Stimulated activated CD4-positive, alpha-beta T cell treated with anti-CD3 and anti-CD28 coated beads, Interleukin-1b, Interleukin-23, amount 100 ng/mL, for 24 hours (primary cell): ENCODE measurements around the gene ATF7IP.

Source experiments
- DNase-seq, 4 experiments: peaks; one replicate each; pipeline ENCODE4 v3.0.0-alpha.2; 2020; ENCODE audit warnings: low read depth in 4 of 4, low spot score in 1 of 4

ATF7IP gene

DNA sequence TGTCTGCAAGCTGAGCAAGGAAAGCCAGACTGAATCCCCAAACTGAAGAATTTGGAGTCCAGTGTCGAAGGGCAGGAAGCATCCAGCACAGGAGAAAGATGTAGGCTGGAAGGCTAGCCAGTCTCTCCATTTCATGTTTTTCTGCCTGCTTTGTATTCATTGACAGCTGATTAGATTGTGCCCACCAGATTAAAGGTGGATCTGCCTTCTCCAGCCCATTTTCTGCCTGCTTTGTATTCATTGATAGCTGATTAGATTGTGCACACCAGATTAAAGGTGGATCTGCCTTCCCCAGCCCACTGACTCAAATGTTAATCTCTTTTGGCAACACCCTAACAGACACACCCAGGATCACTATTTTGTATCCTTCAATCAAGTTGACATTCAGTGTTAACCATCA lies 116.9 kb downstream of the ATF7IP start:
- no peak for DNase-seq

GRCh38 chr12:14482886-14483285 lies 117.4 kb downstream of the ATF7IP start:
- DNase-seq, result no peak

- no peak for DNase-seq
Measured at GRCh38 chr12:14495326-14495725, 129.8 kb downstream of the ATF7IP start.

DNA sequence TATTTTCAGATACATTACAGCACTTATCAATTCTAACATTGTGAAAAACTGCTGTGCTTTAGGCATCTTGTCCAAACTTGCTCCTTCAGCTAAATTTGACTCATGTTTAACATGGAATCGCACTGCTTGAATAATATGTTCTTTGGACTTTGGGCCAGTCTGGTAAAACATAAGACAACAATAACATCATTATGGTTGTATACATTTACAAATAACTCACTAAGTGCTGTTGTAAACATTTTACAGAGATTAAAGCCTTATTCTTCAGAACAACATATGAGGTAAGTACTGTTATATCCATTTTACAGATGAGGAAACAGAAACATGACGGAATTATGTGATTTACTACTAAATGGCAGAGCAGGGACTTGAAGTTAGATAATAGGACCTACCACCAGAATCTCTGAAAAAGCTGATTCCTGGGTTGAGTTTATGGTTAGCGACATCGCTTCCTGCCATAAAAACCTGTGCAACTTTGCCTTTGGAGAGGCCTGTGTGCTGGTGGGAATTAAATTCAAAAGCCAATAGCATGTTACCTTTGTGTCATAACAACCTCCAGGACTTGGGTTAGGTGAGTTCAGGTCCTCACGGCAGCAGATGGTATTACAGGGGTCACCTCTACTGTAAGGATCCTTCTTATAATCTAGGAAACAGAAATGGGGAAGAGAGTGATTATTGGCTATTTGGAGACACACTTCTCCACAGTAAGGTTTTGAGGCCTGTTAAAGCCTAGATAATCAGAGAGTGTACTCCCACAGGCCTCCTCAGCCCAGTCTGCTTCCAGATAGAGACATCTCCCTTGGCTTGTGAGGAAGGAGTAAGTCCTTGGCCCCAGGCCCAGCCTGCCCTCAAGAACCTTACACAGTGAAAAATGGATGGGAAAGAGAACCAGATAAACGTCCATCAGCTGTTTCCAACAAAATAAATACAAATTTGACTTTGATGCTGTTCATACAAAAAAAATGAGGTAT lies 140.4 kb downstream of the ATF7IP start:
- no peak for DNase-seq

DNA sequence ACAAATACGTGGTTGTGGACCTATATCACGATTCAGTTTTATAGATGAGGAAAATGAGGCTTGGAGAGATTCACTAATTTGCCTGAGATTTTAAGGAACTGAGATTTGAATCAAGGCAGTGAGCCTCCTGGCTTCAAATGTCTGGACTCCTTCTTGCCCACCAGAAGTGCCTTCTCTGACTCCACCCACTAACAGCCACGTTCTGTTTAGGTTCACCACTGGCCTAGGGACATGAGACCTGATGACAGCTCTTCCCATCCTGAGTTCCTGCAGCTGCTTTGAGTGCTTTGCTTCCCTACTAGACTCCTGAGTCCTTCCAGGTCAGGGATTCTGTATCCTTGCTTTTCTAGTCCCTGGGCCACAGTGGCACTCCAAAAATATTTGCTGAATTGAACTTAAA lies 145.1 kb downstream of the ATF7IP start:
- no peak for DNase-seq

GRCh38 chr12:14514154-14514842 lies 148.8 kb downstream of the ATF7IP start:
- DNase-seq, result no peak

DNA sequence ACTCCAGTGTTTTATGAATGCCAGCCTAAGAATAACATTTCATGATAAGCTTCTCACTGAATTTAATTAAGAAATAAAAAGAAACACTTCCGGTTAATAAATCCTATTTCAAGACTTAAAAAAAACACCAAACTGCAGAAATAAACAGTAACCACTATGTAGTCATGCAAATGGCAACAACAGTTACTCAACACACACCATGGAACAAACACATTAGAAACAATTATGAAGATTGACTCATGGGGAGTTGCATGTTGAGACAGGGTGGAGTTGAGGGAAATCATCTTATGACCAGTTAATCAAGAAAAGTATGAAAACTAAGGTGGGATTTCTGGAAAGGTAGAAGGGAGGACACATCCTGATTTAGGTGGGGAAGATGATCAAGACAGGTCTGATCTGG lies 149.5 kb downstream of the ATF7IP start:
- no peak for DNase-seq

- DNase-seq, result no peak
Measured at GRCh38 chr12:14521822-14522221, 156.3 kb downstream of the ATF7IP start.

DNA sequence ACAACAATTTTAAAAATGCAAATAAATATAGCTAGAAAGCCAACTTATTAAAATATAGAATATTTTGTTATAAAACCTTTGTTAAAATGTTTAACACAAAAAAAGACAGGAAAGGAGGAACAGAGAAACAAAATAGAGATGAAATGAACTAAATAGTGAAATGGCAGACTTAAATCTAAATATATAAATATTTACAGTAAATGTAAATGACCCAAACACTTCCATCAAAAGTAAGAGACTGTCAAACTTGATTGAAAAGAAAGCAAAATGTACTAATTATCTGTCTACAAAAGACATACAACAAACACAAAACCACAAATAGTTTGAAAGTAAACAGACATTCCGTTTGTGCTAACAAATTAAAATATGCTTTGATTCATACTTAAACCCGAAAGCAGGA lies 160.5 kb downstream of the ATF7IP start:
- DNase-seq, result no peak

- no peak for DNase-seq
Measured at GRCh38 chr12:14532152-14532551, 166.7 kb downstream of the ATF7IP start.

DNA sequence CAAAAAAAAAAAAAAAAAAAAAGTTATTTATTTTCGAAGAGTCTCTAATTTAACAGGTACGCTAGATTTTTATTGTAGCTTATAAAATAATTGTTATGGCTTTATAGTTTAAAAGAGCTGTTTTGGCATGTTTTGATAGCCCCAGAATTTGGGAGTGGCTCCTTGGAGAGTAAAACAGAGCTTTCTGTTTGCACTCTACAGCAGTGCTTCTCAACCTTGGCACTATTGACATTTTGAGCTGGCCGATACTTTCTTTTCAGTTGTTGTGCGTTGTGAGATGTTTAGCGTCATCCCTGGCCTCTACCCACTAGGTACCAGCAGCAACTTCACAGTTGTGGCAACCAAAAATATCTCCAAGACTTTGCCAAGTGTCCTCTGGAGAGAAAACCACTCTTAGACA lies 171.6 kb downstream of the ATF7IP start:
- DNase-seq, result no peak

DNA sequence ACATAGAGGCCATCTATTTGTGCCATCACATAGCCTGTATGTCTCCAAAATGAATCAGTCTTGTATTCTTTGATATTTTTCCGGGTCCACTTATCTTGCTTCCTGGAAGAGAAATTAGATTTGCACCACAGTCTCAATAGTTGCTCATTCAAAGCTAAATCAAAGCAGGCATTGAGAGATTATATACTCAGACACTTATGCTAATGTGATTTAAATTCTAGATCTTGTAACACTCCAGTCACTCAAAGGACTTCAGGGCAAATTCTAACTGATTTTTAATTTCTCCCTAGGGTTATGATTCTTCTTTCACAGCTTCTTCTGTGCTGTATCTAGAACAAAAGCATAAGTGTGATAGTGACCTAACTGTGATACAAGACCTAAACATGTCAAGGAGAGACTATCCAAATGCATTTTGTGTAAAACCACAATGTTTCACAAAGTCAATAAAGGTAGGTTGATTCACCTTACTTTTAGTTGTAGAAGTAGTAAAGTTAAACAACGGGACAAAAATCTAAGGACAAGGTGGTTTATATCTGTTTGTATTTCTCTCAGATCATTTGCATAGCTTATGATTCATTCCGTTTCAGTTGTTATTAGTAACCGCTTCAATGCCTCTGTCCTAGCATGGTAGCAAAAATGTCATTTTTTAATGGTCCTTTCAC lies 175.4 kb downstream of the ATF7IP start:
- no peak for DNase-seq

DNA sequence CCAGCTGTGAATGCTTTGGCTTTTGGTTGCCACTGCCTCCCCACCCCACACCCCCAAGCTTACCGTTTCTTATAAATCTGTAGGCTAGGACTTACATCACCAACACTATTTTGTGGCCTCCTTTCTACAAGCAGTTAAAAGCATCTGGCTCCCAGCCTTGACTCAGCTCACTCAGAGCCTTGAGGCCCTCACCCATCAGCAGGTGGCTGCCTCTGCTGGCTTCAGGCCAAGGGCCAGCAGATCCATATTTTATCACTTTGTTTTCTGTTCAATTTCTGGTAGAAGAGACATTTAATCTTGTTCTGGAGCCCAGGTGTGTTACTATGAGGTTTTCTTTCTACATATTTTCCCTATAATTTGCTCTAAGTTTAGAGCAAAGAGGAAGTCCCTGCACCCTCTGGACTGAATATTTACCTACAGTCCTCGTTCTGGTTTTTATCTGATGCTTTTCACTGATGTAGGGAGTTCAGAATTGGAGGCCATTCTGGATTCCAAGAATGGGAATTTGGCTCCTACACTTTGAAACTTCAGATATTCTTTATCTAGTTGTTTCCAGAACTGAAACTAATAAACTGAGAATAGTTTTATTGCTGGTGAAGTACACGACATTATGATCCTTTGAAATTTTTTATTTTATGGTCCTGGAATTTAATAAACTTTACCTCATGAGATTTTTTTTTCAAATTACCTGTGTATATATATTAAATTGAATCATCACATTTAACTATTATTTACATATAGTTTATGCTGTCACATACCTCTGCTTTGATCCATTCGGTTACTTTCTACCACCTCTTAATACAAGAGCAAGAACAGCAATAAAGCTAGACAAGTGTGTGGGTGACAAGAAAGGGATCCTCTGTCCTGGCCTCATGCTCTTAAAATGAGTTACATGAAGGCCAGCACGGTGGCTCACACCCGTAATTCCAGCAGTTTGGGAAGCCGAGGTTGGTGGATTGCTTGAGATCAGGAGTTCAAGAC lies 180.0 kb downstream of the ATF7IP start:
- DNase-seq, result no peak

DNA sequence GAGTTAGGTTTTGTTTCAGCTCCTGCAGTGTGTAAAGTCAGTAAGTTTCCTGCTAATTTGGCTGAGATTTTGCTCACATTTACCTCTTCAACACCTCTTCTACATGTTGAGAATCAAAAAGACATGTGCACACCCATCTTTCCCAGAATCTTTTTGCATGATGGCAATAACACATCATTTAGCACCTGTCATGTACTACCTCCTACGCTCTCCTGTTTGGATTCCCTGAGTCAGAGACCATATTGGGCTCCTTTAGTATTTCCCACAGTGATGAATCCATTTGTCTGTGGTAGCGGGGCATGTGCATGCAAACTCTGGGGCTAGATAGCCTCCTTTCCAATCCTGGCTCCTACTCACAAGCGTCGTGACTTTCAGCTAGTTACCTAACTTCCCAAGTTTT lies 182.1 kb downstream of the ATF7IP start:
- DNase-seq, result no peak

DNA sequence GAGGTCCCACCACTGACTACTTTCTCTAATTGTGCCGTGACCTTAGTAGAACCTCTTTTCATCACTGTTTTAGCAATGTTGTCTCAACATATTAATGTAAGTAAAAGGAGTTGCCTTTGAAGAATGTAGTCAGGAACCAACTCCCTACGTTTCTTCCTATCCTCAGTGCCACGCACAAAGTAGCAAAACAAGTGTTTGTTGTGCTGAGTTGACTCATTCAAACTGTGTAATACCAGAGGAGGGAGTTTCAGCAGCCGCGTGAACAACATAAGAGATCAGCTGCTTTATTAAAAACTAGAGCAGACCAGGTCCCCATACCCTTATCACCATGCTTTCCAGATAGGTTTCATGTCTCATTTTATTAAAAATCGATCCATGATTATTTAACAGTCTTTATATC lies 183.1 kb downstream of the ATF7IP start:
- DNase-seq, result no peak
